Testis (tissue), 3 donors: ENCODE data around the gene G0S2. TPM values are rescaled to one million over a fixed set of nuclear protein-coding genes. Genes with fewer than 3 reads are reported as not detected.

Experiments used
- DNase-seq: peaks from one replicate; pipeline ENCODE4 v3.0.0-alpha.2; 2019
- H3K27ac ChIP-seq, 2 donors: fragments of 200-600 bp; sonication (generic); one replicate each; pipeline ENCODE4 v1.5.1; 2019
- H3K27me3 ChIP-seq: fragments of 200-600 bp; sonication (generic); one replicate; pipeline ENCODE4 v1.5.1; 2019
- H3K36me3 ChIP-seq: fragments of 200-600 bp; sonication (generic); one replicate; pipeline ENCODE4 v1.5.1; 2017; ENCODE audit warnings: low read depth; ENCODE audit errors: missing control alignments
- H3K4me1 ChIP-seq: fragments of 200-600 bp; sonication (generic); one replicate; pipeline ENCODE4 v1.5.1; 2019
- H3K4me3 ChIP-seq, 2 donors: fragments of 200-600 bp; sonication (generic); one replicate each; pipeline ENCODE4 v1.5.1; 2017 to 2019
- H3K9me3 ChIP-seq: fragments of 200-600 bp; sonication (generic); one replicate; pipeline ENCODE4 v1.5.1; 2017
- CTCF ChIP-seq, 3 experiments: fragments of 450-650 bp in 2 of 3; fragments of 200-600 bp in 1 of 3; sonication (generic) in 1 of 3; IDR thresholded peaks; one replicate each; pipeline ENCODE4 v1.5.1; 2016 to 2019; ENCODE audit warnings: antibody characterized with exemption in 3 of 3, mild to moderate bottlenecking in 2 of 3, moderate library complexity in 1 of 3
- POLR2A ChIP-seq: fragments of 450-650 bp; IDR thresholded peaks from one replicate; pipeline ENCODE4 v1.6.1; 2017; ENCODE audit warnings: antibody characterized with exemption, mild to moderate bottlenecking, moderate library complexity
- WGBS, 2 donors: methylation state at CpG; one replicate each; pipeline ENCODE4 v1.1.5; 2018; 5-methylcytosine and 5-hydroxymethylcytosine counted together
- intact Hi-C: fragments of 100-400 bp; cut with DNase I; formaldehyde crosslinking; loops from one replicate; pipeline ENCODE4 v1.15.1; 2023; ENCODE audit warnings: low total_unique reads
- polyA plus RNA-seq: library from polyadenylated mRNA; stranded (reverse); fragments of 350-450 nt; fragmentation: Illumina TruSeq; extraction: RNeasy Lipid Tissue Mini Kit (QIAGEN cat#74804); gene quantifications from one replicate; pipeline ENCODE4 v1.2.3, GENCODE V29; 2014; ENCODE audit warnings: low read depth, low replicate concordance; ENCODE audit not compliant: insufficient read depth
- total RNA-seq, 2 donors: library from RNA; depleted of rRNA; stranded (reverse); fragments of >200 nt; gene quantifications; one replicate each; pipeline ENCODE4 v1.2.3, GENCODE V29; 2016

G0S2 gene
- total and polyA plus RNA-seq, 3 donors from 2014 or later: 59.1 to 84.1 (median 73.5) TPM

- peaks cover 19% of the 10 kb centered on the region for H3K4me1 ChIP-seq
- no peak overlapping the region for H3K4me3 ChIP-seq
- H3K27ac ChIP-seq: peak overlapping the region; percentile 79 to 85
- no peaks in the 10 kb centered on the region for H3K9me3 ChIP-seq
- WGBS, 2 donors: 90 to 91% methylated on average over 1 of the region's 1 CpG
- intact Hi-C loops: no loop called here
- H3K36me3 ChIP-seq: no peaks in the 10 kb centered on the region
- no peak for DNase-seq
- no peaks in the 10 kb centered on the region for H3K27me3 ChIP-seq
- TF ChIP-seq CTCF (IDR thresholded peaks at IDR 0.05) (no peak), POLR2A (no peak)
Observed at GRCh38 chr1:209721323-209721722, 46.1 kb downstream of the G0S2 start.

GRCh38 chr1:209723265-209723664 lies 48.1 kb downstream of the G0S2 start:
- Histone ChIP-seq H3K27ac (no peak overlapping the region), H3K4me3 (no peak overlapping the region), H3K27me3 (no peaks in the 10 kb centered on the region), H3K36me3 (no peaks in the 10 kb centered on the region), H3K4me1 (peaks cover 19% of the 10 kb centered on the region), H3K9me3 (no peaks in the 10 kb centered on the region)
- TF ChIP-seq CTCF (IDR thresholded peaks at IDR 0.05) (no peak), POLR2A (no peak)
- WGBS, 2 donors: 76 to 81% methylated on average over 3 of the region's 3 CpGs
- intact Hi-C loops: no loop called here
- no peak for DNase-seq

- Histone ChIP-seq H3K27me3 (no peaks in the 10 kb centered on the region), H3K4me1 (peaks cover 19% of the 10 kb centered on the region), H3K27ac (peak overlapping the region; percentile 15 to 46), H3K9me3 (no peaks in the 10 kb centered on the region), H3K4me3 (no peak overlapping the region), H3K36me3 (no peaks in the 10 kb centered on the region)
- WGBS, 2 donors: 62 to 70% methylated on average over 3 of the region's 3 CpGs
- TF ChIP-seq POLR2A (no peak), CTCF (IDR thresholded peaks at IDR 0.05) (no peak)
- no peak for DNase-seq
- intact Hi-C loops: no loop called here
Observed at GRCh38 chr1:209723756-209724693, 48.8 kb downstream of the G0S2 start.

Other genes with a start within 250 kb of the G0S2 start
- gene CAMK1G, start 91.7 kb upstream of the G0S2 start, total RNA-seq: 1 to 10 TPM; 1.1 to 1.4 TPM
- 2.0 TPM for gene CAMK1G, start 91.7 kb upstream of the G0S2 start, polyA plus RNA-seq
- 1 to 10 TPM; 1.6 to 2.0 TPM for gene LAMB3, start 23.0 kb upstream of the G0S2 start, total RNA-seq
- 1.7 TPM for gene LAMB3, start 23.0 kb upstream of the G0S2 start, polyA plus RNA-seq
- gene HSD11B1, start 29.4 kb downstream of the G0S2 start, total RNA-seq: 10 to 100 TPM; 17.6 to 18.0 TPM
- gene HSD11B1, start 29.4 kb downstream of the G0S2 start, polyA plus RNA-seq: 19.5 TPM
- 1 to 10 TPM in 1 of 2 donors, under 1 TPM in 1; 0.63 to 3.3 TPM for gene TRAF3IP3, start 80.6 kb downstream of the G0S2 start, total RNA-seq
- gene TRAF3IP3, start 80.6 kb downstream of the G0S2 start, polyA plus RNA-seq: 9.2 TPM
- gene C1orf74, start 109.1 kb downstream of the G0S2 start, total RNA-seq: 1 to 10 TPM; 5.0 to 5.2 TPM
- gene C1orf74, start 109.1 kb downstream of the G0S2 start, polyA plus RNA-seq: 2.6 TPM
- 10 to 100 TPM in 1 of 2 donors, 1 to 10 TPM in 1; 8.7 to 19.2 TPM for gene IRF6, start 130.7 kb downstream of the G0S2 start, total RNA-seq
- gene IRF6, start 130.7 kb downstream of the G0S2 start, polyA plus RNA-seq: 8.2 TPM
- 1 to 10 TPM; 7.1 to 7.7 TPM for gene UTP25, start 152.6 kb downstream of the G0S2 start, total RNA-seq
- 4.0 TPM for gene UTP25, start 152.6 kb downstream of the G0S2 start, polyA plus RNA-seq